GM19240 (cell line): ENCODE measurements around the gene SPTBN2.
A peak's percentile ranks its signal among the peaks of the same experiment; 100 is the strongest.

Experiments used
- DNase-seq: peaks from one replicate; pipeline ENCODE4 v3.0.0; 2011; ENCODE audit warnings: low spot score; ENCODE audit not compliant: insufficient read length

SPTBN2 gene

GRCh38 chr11:66686100-66686785, 42.8 kb downstream of the SPTBN2 start:
- DNase-seq: no peak

DNA sequence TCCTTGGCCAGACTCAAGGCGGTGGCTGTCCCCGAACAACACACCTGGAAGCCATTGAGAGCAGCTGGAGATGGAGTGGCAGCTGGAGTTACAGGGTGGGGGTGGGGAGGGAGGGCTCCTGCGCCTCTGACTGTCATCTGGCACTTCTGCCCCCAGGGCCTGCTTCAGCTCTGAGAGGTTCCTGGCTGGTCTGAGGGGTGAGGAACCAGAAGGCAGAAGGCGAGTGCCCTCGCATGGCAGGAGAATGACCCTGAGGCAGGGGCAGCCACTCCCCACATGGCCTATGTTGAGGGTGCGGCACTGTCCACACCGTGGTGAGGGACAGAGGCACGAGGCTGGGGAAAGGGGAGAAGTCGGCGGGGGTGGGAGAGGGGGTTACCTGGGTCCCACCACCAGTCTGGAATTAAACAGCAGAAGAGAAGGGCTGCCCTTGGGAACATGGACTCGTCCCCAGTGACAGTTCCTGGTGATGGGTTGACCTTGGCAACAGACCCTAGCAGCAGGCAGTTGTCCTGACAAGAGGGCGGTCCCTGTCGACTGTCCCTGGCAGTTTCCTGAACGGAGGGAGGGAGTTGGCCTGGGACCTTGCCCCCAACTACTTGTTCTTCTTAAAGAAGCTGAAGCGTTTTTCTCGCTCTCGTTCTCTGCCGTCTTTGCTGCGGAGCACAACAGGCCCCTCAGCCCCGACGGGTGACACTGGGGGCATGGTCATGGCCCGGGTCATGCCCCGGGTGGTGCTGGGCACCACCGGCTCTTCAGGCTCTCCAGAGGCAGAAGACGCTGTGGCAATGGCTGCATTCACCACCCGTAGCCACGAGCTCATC, 43.5 kb downstream of the SPTBN2 start:
- DNase-seq: no peak

GRCh38 chr11:66684635-66685034, 44.4 kb downstream of the SPTBN2 start:
- DNase-seq: no peak

GRCh38 chr11:66683877-66684276, 45.1 kb downstream of the SPTBN2 start:
- no peak for DNase-seq

DNA sequence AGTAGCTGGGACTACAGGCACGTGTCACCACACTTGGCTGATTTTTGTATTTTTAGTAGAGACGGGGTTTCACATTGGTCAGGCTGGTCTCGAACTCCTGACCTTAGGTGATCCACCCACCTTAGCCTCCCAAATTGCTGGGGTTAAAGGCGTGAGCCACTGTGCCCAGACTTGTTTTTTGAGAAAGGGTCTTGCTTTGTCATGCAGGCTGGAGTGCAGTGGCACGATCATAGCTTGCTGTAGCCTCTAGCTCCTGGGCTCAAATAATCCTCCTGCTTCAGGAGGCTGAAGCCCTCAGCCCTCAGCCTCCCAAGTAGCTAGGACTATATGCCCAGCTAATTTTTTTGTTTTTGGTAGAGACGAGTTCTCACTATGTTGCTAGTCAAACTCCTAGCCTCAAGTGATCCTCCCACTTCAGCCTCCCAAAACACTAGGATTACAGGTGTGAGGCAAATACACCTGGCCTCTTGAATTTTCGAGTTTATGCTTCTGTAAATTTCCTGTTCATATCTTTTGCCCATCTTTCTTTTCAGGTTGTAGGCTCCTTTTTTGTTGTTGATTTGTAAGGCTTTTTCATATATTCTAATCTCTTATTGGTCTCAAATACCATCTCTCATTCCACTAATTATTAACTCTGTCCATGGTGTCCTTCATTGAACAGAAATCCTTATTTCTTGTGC, 47.9 kb downstream of the SPTBN2 start:
- DNase-seq: no peak

- DNase-seq: peak; percentile 88
These were observed 51.2 kb downstream of the SPTBN2 start, which contains the start of gene RBM4B for GRCh38 chr11:66677599-66678375. RBM4B (minus strand) TSS chr11:66677887; CDS start chr11:66677079, 808 bp downstream.

DNA sequence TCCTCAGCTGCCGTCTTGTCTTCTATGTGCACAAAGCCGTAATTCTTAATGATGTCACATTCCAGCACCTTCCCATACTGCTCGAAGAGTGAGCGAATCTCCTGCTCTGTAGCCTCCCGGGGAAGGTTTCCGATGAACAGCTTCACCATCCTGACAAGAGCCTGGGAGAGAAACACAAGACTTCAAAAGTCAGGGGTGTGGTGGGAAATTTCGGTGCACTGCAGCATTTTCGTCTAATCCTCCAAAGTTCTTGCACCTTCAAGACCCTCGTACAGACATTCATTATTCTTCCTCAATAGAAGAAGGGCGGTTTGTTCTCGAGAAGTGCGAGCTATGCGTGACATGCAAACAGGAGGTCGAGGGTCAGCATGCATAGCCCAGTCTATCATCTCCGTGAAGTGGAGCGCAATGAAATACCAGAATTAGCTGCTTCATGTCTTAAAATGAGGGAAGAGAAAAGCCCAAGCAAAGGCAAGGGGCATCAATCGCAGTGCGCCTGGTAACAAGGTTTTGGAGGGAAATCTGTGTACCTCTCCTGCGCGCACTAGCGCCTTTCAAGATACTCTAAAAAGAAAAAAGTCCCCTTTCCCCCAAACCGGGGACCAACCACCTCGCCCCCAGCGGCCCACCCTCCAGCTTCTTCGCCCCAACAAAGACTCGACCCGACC, 52.0 kb downstream of the SPTBN2 start:
- no peak for DNase-seq

DNA sequence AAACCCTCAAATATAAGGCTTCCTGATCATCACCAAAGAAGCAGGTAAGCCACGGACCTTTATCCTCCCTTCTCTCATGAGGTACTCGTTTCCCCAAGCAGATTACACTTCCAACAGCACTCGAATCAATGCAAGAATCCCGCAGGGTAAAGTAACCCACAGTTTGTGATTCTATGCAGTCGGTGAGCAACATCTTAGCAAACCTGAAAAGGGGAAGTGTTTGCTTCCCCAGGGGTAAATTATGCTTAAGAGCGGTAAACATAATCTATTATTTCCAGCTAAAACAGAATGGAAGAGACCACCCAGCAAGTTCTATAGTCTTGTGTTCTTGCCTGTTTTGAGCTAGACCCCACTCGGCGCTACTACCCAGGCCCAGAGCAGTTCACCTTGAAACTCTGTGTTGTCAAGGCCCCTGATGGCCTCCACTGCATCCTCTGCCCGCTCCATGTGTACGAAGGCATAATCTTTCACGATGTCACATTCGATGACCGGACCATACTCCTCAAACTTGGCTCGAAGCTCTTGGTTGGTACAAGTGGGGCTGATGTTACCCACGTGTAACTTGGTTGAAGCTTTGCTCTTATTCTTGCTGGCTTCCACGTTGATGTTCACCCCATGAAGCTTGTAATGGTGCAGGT, 52.6 kb downstream of the SPTBN2 start:
- no peak for DNase-seq

DNA sequence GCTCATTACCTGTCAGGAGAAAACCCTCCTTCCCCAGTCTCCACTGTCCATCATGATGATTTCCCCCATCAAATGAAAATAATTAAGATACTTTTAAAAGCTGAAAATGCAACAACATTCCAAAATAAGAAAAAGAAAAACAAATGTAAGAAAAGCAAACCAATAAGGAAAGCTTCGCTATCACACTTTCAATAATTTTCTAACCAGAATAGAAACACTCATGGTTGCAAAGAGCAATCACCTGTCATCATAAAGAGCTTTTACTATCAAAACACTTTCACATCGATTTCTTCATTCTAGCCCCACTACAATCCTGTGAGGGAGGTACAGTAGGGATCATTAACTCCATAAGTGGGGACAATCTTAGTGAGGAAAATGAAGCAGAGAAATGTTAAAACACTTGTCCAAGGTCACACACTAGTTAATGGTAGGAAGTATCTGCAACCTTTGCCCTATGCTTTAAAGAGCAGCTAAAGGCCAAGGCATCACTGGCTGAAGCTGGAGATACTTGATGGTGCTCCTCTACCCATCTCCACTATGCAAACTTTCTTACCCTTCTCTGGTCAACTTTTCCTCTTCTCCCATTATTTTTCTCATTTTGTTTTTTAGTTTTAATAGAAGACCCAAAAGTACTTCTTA, 53.9 kb downstream of the SPTBN2 start:
- DNase-seq: no peak

DNA sequence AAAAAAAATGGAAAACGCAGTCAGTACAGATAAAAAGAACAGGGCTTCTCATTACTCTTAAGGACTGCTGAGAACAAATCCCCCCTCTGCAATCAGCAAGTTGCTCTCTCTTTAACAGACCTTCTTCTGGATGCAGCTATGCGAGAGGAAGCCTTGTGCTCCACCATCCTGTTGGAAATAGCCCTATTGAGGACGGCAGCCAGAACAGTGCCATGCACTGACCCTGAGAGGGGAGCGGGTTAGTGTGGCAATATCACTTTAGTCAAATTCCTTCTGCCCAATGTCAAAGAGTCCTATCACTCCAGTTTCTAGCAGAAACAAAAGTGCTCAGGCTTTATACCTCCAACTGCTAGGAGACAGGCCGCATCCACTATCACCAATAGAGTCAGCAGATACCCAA, 58.2 kb downstream of the SPTBN2 start:
- no peak for DNase-seq

- DNase-seq: no peak
These were observed 63.6 kb downstream of the SPTBN2 start for GRCh38 chr11:66665369-66665768.

- DNase-seq: no peak
These were observed 65.2 kb downstream of the SPTBN2 start for GRCh38 chr11:66663741-66664296.

DNA sequence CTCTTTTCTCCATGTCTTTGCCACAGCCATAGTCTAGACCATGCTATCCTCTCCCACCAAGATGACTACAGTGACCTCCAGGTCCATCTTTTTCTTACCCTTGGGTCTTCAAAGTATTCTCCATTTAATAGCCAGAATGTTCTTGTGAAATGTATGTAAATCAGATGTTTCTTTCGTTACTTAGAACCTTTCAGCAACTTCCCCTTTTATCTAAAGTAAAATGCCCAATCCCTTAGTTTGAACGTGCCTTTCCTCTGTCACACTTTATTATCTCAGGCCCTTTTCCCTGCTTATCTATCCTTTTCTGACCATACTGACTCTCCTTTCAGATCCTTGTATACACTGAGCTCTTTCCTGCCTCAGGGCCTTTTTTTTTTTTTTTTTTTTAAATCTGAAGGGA, 69.3 kb downstream of the SPTBN2 start:
- DNase-seq: no peak

DNA sequence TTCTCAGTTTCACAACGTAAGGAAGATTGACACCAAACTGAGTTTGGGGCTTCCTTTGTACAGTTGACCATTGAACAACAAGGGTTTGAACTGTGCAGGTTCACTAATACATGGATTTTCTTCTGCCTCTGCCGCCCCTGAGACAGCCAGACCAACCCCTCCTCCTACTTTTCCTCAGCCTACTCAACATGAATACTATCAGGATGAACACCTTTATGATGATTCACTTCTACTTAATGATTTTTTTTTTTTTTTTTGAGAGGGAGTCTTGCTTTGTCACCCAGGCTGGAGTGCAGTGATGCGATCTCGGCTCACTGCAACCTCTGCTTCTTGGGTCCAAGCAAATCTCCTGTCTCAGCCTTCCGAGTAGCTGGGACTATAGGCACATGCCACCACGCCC, 75.9 kb downstream of the SPTBN2 start:
- DNase-seq: no peak

GRCh38 chr11:66652651-66653050, 76.4 kb downstream of the SPTBN2 start:
- DNase-seq: no peak

DNA sequence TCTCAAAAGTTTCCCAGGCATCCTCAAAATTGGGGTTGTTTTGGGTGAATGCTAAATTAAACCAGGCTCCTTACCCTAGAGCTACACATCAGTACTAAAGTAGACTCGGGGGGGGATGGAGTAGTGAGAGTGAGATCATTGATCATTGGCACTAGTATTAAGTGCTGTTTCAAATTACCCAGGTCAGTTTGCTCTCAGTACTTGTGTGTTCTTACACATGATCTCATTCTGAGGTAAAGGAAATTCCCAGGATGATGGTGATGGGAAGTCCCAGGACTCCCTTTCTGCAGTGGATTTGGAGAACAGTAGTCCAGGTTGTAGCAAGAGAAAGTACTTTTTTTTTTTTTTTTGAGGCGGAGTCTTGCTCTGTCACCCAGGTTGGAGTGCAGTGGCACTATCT, 78.0 kb downstream of the SPTBN2 start:
- no peak for DNase-seq

DNA sequence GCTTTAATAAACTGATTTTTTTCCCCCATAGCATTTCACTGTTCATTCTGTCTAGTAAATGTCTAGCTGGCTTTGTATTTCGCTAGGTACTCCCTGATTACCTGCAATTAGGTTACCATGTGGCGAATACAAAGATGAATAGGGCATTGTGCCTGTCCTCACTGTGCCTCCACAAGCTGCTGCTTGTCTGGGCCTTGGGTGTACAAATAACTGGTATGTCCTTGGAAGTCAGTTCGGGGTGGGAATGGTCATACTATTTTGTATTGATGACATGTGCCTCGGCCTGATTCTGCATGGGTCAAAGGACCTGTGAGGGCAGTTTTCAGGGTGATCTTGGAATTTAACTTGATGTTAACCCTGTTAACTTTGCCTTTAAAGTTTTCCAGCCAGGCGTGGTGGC, 79.1 kb downstream of the SPTBN2 start:
- DNase-seq: no peak

DNA sequence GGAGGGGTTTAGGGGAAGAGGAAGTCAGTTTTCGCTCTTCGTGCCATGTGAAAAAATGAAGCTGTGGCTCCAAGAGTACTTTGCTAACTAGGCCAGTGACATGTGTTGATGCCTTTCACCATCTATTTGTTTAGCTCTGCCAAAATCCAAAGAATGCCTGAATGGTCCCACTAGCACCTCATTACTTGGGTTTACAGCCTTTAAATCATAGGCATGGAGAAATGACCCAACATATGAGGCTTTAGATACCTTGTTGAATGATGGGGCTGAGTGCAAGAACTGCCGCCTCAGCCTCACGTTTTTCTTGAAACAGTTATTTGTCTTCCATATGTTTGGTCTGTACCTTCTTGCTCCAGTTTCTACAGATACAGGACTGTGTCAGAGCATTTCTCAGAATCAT, 82.2 kb downstream of the SPTBN2 start:
- no peak for DNase-seq

DNA sequence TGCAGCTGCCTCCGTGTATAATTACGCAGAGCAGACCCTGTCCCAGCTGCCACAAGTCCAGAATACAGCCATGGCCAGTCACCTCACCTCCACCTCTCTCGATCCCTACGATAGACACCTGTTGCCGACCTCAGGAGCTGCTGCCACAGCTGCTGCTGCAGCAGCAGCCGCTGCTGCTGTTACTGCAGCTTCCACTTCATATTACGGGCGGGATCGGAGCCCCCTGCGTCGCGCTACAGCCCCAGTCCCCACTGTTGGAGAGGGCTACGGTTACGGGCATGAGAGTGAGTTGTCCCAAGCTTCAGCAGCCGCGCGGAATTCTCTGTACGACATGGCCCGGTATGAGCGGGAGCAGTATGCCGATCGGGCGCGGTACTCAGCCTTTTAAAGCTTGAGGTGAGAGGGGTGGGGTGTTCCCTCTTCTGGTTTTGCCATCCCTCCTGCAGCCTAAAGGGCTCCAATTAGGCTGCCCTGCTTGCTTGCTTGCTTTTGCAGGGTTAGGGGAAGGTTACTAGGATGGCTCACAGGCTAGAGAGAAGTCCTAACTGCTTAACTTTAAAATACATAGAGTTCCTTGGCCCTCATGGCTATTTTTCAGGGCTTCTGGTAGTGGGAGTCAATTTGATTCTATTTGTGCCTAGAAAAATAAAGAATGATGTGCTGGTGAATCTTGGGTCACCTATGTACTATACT, 85.1 kb downstream of the SPTBN2 start:
- no peak for DNase-seq
